Upper lobe of right lung (tissue), 1 donor: Measurements from ENCODE around the gene CAMK2N2. TPM values are rescaled to one million over a fixed set of nuclear protein-coding genes. Genes with fewer than 3 reads are reported as not detected.

Source experiments
- ATAC-seq: fragments of 200-7000 bp; cut with Tn5 transposase; one replicate; pipeline ENCODE4 v1.9.1; 2020; ENCODE audit warnings: mild to moderate bottlenecking, moderate library complexity
- DNase-seq: peaks from one replicate; pipeline ENCODE4 v3.0.0-alpha.2; 2020
- H3K27ac ChIP-seq: fragments of 200-600 bp; one replicate; pipeline ENCODE4 v1.8.0; 2022
- H3K27me3 ChIP-seq: fragments of 200-600 bp; one replicate; pipeline ENCODE4 v1.8.0; 2022; ENCODE audit warnings: mild to moderate bottlenecking
- H3K36me3 ChIP-seq: fragments of 200-600 bp; one replicate; pipeline ENCODE4 v1.8.0; 2022
- H3K4me1 ChIP-seq: fragments of 200-600 bp; one replicate; pipeline ENCODE4 v1.8.0; 2022
- H3K4me3 ChIP-seq: fragments of 200-600 bp; one replicate; pipeline ENCODE4 v1.8.0; 2022; ENCODE audit warnings: mild to moderate bottlenecking
- H3K9me3 ChIP-seq: fragments of 200-600 bp; one replicate; pipeline ENCODE4 v1.8.0; 2022
- CTCF ChIP-seq: fragments of 200-600 bp; IDR thresholded peaks from one replicate; pipeline ENCODE4 v1.8.0; 2022; ENCODE audit warnings: antibody characterized with exemption
- intact Hi-C: fragments of 100-400 bp; cut with DNase I; formaldehyde crosslinking; loops from one replicate; pipeline ENCODE4 v1.11.0; 2022
- long read RNA-seq: library from polyadenylated mRNA; unstranded; transcript quantifications from one replicate; pipeline ENCODE4 v2.0.0, GENCODE V29; 2021
- total RNA-seq: library from RNA; stranded (reverse); fragmentation: NEBNext Ultra II Directional; extraction: Animal tissue kit (Norgen Biotek cat#: 25700); gene quantifications from one replicate; pipeline ENCODE4 v1.2.1, GENCODE V29; 2021
- donor health status: DM: no; HTN: yes; CAD: no; lungs with severe emphysema.

Gene CAMK2N2
- not detected for total RNA-seq
- long read RNA-seq, result 0 reads

DNA sequence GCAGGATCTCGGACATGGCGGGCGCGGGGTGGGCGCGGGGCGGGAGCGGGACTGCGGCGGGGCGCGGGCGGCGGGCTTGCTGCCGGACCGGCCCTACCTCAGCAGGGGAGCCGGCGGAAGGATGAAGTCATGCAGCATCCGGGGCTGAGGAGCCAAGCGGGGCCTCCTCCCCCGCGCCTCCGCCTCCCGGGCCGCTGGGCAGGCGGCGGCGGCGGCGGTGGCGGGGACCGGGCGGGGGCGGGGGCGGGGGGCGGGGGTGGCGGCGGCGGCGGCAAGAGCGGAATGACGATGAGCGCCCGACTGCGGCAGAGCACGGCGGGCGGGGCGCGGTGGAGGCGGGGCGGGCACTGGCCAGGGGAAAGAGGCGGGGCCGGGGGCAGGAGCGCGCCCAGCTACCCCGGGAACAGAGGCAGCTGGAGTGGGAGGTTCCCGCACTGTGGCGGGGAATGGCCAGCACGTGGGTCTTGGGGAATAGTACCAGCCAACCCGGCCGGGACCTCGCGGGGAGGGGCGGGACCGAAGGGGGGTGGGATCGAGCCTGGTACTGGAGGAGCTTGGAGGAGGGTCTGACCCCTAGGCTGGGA is at the start of gene CAMK2N2:
TSS of gene CAMK2N2 (minus strand) at position 284 of the 584 bp plus-strand sequence. CDS start at position 16, 268 bp downstream.
- Histone ChIP-seq H3K4me1 (peaks cover 23% of the 10 kb centered on the region), H3K36me3 (no peaks in the 10 kb centered on the region), H3K27ac (no peak within 1 kb of the TSS), H3K27me3 (peaks cover 66% of the 10 kb centered on the region), H3K4me3 (peak within 1 kb of the TSS; percentile 48), H3K9me3 (no peaks in the 10 kb centered on the region)
- no peak for TF ChIP-seq CTCF
- intact Hi-C loops, result no loop called here
- DNase-seq (peak; percentile 76), ATAC-seq (peak; percentile 70)

DNA sequence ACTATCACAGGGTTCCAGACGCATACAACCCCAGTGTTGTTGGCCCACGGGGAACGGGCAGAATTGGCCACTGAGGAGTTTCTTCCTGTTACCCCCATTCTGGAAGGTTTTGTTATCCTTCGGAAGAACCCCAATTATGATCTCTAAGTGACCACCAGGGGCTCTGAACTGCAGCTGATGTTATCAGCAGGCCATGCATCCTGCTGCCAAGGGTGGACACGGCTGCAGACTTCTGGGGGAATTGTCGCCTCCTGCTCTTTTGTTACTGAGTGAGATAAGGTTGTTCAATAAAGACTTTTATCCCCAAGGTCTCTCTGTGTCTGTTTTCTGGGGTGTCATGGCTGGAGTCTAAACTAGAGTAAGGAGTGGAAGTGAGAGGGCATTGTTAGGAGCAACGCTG is 47.4 kb upstream of the CAMK2N2 start:
- no peak for TF ChIP-seq CTCF
- Histone ChIP-seq H3K4me3 (no peak overlapping the region), H3K9me3 (no peaks in the 10 kb centered on the region), H3K27ac (no peak overlapping the region), H3K4me1 (no peaks in the 10 kb centered on the region), H3K27me3 (no peaks in the 10 kb centered on the region), H3K36me3 (peaks cover 51% of the 10 kb centered on the region)
- no peak for ATAC-seq
- no peak for DNase-seq
- intact Hi-C loops, result no loop called here

DNA sequence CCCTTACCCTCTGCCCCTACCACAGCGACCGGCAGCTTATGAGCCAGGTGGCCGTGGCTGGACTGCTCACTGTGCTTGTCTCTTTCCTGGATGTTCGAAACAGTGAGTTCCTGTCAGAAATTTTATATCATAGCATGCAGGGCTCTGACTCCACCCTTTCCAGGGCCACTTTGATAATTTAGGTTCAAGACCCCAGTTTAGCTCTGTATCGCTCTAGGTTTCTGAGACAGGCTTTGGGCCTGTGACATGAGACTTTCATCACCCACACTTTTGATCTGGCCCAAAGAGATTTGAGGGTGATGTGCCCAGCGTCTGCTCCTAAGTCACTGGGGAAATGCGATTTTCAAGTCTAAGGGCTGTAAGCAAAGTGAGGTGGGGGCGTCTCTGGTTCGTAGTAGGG is 46.6 kb upstream of the CAMK2N2 start:
- peaks cover 59% of the 10 kb centered on the region for H3K36me3 ChIP-seq
- no peaks in the 10 kb centered on the region for H3K9me3 ChIP-seq
- no peak overlapping the region for H3K27ac ChIP-seq
- DNase-seq (no peak), ATAC-seq (no peak)
- intact Hi-C loops, result no loop called here
- H3K4me1 ChIP-seq, result no peaks in the 10 kb centered on the region
- no peak for TF ChIP-seq CTCF
- H3K4me3 ChIP-seq, result no peak overlapping the region
- no peaks in the 10 kb centered on the region for H3K27me3 ChIP-seq

DNA sequence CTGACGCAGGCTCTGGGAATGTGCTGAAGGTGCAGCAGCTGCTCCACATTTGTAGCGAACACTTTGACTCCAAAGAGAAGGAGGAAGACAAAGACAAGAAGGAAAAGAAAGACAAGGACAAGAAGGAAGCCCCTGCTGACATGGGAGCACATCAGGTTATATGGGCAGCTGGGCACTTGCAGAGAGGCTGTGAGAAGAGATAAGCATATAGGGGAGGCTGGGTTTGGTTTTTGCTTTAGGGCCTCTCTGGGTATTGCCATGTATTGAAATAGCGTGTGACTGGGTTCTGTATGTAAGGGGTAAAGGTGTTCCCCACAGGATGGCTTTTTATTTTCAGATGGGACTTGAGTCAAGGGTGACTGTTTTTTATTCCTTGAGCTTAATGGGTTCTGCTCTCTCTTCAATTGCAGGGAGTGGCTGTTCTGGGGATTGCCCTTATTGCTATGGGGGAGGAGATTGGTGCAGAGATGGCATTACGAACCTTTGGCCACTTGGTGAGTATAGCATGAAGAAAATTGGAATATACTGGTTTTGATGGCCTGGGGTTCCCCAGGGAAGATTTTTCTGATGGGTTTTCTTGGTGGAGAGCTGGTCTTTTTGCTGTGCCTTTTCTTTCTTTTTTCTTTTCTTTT is 45.1 kb upstream of the CAMK2N2 start:
- Histone ChIP-seq H3K9me3 (no peaks in the 10 kb centered on the region), H3K36me3 (peaks cover 74% of the 10 kb centered on the region), H3K4me3 (no peak overlapping the region), H3K4me1 (no peaks in the 10 kb centered on the region), H3K27ac (no peak overlapping the region), H3K27me3 (no peaks in the 10 kb centered on the region)
- TF ChIP-seq CTCF, result no peak
- intact Hi-C loops, result no loop called here
- no peak for ATAC-seq
- DNase-seq, result no peak

DNA sequence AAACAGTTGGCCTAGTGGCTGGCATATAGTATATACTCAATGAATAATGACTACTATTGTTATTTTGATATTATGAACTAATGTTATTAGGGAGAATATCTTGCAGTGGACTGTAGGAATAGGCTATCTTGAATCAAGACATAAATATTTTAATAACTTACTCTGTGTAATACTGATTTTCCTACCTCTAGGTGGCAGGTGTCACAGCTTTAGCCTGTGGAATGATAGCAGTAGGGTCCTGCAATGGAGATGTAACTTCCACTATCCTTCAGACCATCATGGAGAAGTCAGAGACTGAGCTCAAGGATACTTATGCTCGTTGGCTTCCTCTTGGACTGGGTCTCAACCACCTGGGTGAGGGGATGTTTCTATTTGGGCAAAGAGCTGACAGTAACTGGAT is 44.2 kb upstream of the CAMK2N2 start:
- ATAC-seq (peak; percentile 21), DNase-seq (no peak)
- H3K27me3 ChIP-seq, result no peaks in the 10 kb centered on the region
- H3K36me3 ChIP-seq, result peaks cover 83% of the 10 kb centered on the region
- no peak overlapping the region for H3K27ac ChIP-seq
- H3K4me3 ChIP-seq, result no peak overlapping the region
- peak; percentile 30 for TF ChIP-seq CTCF
- intact Hi-C loops, result no loop called here
- peaks cover 3% of the 10 kb centered on the region for H3K4me1 ChIP-seq
- no peaks in the 10 kb centered on the region for H3K9me3 ChIP-seq
